ENCODE data around the gene HOXA9.

HOXA9 gene

DNA sequence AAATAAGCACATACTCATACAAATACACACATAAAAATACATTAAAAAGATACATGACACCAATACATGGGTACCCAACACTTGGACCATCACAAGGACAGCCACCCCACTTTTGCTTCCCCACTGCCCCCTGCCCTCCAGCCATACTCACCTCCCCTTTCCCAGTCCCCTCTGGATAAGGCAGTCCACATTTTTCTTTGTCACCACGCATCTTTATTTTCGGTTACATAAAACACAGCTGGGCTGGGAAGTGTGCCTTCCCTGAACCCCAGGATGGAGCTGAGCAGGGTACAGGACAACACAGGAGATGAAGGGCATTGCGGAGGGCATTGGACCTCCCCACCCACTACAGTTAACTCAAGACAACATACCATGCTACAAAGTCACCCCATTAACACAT is 11.8 kb downstream of the HOXA9 start:
- no peak for DNase-seq (ENCODE audit: low spot score)

DNA sequence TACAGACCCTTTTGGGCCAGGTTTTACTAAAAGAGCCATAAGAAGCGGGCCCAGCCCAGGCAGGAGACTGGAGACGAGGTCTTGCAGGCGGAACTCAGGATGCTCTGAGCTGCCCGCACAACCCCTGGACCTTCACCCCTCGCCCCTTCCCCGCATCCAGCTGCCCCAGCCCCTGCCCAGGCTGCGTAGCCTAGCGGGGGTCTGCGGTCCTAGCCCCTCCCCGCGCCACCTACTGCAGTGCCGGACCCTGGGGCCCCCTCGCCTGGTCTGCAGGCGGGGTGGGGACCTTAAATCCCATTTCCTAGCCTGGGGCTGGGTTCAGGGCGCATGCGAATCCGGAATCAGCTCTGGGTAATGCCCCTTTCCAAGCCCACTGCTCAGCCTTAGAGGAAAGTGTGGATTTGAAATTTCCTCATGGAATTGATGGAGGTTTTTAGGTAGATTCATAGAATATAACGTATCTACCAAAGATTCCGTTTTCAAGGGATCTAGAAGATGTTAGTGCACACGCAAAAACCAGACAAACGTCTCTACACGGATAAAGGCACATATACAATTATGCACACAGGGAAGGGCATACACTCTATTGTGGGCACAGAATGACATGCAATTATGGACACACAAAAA is 12.4 kb downstream of the HOXA9 start:
- DNase-seq (ENCODE audit: low spot score), result no peak

DNA sequence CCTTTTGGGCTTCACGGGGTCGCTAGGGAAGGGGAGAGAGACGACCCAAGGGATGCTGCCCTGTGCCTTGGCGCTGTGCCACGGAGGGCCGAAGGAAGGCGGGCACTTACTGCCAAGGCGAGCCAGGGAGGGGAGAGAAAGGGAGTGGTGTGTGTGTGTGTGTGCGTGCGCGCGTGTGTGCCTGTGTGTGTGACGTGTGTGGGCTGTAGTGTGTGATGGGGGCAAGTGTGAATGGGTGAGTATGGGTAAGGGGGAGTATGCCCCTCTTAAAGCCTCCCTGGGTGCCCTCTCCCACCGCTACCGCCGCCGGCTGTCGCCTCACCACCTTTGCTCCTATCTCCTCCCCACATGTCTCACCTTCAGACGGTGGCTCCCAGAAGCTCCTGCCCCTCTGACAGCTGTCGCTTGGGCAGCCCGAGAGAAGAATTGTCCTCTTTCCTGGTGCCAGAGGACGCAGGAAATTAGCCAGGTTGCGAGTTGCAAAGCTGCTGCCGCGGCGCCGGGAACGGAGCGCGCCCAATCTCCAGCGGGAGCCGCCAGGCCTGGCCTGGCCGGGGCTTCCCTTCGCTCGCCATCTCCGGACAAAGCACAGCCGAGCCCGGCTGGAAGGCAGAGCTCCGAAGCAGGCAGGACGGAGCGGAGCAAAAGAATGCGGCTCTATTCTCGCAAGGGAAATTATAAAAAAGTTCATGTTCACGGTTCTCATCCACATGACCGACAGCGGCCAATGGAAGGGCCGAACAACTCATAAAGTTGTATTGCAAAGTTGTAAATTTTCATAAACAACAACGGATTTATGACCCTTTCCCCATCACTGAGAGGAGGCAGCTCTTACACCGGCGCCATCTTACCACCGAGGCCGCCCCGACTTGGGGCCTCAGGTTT is 13.2 kb downstream of the HOXA9 start, which contains the start of gene HOXA3:
Gene HOXA3 (minus strand): TSS at position 653 of the 885 bp plus-strand sequence. CDS start 41,943 bp downstream, outside the sequence.
- DNase-seq (ENCODE audit: low spot score), result no peak

DNA sequence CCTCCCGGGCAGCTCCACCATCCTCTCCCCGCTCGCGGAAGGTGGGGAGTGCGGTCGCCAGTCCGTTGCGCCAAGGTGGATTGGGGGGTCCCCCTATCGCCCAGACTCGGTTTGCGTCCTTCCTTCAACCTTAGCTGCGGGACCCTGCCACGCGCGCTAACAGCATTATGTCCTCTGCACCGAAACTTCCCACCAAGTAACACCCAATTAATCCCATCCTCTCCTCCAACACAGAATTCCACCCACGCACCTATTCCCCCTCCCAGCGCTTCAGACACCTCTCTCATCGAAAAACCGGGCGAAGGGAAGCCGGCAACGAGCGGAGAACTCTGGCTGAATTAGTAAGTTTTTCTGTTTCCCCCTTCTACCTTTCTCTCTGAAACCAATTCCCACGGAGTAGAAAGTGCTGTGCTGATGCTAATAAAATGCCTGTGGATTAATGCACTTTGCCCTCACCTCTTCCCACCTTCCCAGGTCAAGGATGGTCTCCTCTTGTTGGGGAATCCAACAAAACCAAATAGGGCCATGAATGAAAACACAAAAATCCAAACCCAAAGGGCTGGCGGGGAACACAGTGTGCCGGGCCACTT is 13.9 kb downstream of the HOXA9 start:
- no peak for DNase-seq (ENCODE audit: low spot score)

DNA sequence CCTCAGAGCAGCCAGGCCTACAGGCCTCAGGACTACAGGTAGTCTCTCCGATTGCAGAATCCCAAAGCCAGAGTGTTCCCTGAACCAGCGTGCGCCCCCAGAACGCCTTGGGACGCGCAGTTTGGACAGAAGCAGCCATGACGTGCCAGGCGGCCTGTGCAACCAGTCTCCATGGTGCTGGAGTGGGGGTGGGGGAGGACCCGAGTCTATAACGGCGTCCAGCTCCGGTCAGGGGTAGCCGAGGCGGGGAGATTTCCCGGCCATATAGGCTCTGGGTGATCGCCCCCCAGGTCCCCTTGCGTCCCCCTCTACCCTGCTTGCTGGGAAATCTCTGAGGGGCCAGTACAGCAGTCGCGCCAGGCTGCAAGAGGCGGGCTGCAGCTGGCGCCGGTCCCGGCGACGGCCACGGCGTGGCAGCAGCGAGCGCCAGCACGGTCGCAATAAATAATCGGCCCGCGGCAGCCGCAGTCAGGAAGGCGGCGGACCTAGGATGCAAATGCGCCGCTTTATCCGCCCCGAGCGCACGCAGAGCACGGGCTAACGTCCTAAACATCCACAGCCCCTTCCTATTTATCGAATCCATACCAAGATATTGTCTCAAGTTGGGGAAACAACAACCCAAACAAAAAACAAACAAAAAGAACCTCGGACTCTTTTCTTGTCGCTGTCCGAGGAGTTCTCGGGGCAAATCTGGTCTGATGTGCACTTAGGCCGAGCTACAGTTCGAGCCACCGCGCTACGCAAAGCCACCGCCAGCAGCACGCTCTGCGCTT is 14.6 kb downstream of the HOXA9 start:
- DNase-seq (ENCODE audit: low spot score), result peak; percentile 40

DNA sequence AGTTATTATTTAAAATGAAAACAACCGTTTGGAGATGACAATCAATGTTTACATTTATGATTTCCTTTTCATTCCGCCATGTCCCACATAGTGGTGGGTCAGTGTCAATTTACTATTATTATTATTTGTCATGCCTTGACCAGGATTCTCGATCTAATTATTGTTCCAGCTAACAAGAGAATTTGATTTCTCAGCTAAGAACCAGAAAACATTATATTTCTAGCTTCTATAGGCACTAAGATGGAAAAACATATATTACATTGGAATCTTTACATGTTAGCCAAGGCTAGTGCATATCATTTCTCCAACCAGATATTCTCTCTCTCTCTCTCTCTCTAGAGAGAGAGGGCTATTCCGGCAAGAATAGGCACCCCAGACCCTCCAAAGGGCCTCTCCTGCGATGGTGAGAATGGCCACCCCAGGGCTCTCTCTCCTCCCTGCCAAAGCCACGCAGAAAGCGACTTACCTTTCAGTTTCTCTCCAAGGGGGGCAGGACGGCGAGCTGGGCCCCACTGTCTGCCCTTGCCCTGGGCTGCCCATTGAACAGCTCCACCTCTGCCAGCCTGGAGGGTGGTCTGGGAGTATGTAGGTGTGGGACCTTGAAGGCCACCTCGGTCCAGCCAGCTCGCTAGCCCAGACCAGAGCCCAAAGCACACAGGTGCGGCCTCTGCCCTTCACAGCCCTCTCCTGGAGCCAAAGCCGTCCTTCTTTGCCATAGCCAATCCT is 15.3 kb downstream of the HOXA9 start:
- no peak for DNase-seq (ENCODE audit: low spot score)

DNA sequence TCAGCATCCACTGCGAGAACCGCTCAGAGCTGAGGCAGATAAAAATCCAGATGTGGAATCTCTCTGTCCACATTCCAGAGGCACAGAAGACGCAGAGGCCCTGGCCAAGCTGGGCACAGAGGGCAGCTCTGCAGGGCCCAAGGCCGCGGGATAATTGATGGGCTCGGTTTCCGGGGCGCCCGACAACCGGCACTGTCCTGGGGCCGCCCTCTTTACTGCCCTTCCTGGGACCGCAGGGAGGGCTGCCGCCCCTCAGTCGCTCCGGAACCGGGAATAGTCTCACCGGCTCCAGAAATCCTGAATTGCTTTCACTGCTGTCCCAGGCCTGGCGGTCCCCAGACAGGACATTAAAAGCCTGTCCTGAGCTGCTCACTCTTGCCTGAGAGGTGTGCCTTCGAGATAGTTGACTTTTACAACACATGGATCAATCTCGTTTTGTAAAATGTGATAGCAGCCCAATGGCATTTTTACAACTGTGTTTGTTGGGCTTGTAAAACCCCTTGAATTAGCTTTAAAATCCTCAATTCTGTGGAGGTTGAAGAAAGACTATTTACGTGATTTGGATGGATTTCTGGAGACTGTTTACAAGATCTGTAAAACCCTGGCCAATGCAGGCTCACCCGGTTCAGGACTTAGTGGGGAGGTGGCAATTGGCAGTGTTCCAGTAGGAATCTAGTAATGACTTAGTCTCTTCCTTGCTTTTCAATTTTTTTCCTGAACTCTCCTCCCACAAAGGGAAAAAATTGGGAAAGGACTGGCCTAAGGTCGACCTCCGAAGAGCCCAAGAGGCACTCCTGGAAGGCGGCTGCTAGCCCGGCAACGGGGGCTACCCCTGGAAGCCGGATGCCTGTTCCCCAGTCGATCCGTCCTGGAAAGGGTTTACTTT is 16.3 kb downstream of the HOXA9 start:
- DNase-seq (ENCODE audit: low spot score), result no peak

DNA sequence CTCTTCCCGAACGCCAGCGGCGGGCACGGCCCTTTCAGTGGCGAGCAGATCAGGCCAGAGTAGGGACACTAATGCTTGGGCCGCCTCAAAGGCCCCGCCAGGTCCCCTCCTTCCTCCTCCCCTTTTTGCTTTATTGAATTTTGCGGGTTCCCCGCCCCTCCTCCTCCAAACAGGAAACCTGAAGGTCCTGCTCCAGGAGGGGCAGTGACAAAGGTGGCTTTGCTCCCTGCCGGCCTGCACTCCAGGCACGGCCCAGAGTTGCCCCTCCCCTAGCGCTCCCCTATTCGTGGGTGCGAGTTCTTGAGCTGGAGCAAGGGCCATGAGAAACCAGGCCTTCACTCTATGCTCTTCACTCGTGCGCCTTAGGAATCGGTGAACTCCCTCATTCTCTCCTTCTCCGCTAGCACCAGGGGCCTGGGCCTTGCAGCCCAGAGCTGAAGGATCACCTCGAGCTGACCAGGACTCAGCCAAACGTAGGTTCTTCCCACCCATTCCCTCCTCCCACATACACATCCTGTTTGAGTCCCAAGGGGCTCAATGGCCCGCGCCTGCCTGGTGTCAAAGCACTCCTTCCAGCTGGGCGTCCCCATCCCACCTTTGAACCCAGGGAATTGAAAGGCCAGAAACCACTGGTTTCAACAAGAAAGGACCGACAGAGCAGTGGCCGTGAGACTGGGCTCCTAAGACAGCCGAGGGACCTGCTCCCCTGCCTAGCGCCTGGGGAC is 17.1 kb downstream of the HOXA9 start:
- no peak for DNase-seq (ENCODE audit: low spot score)

DNA sequence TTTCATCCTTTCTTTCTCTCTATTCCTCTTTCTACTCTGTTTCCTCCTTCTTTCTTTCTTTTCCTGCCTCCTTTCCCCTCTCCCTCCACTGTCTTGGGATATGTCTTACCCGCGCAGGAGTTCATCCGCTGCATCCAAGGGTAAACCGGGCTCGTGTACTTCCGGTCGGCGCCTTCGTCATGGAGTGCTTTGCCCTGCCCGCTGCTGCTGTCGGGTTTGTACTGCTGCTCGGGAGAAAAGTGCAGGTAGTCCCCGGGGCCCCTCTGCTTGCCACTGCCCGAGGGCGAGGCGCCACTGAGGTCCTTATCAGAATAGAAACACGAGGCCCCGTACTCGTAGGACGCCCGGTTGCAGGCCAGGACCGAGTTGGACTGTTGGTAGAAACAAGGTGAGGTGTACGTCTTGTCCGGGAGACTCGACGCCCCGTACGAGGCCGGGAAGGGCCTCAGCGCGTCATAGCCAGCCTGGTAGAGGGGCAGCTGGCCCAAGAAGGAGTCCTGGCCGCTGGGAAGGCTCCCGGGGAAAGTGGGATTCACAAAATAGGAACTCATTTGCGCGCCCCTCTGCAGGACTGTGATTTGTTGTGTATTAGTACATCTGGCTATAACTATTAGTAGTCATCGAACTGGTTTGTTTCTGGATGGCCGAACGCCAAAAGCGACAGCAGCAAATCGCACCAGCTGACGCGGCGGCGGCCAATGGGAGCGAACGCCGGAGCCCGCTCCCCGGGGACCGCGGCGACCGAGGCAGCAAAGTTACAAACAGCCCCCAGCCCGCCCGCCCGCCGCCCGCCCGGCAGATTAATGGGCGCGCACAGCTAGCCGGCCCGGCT is 17.9 kb downstream of the HOXA9 start, which contains the start of gene HOXA6:
Gene HOXA6 (minus strand): TSS at position 576 of the 832 bp plus-strand sequence. CDS start 25 bp downstream, at position 551.
- DNase-seq (ENCODE audit: low spot score), result no peak

DNA sequence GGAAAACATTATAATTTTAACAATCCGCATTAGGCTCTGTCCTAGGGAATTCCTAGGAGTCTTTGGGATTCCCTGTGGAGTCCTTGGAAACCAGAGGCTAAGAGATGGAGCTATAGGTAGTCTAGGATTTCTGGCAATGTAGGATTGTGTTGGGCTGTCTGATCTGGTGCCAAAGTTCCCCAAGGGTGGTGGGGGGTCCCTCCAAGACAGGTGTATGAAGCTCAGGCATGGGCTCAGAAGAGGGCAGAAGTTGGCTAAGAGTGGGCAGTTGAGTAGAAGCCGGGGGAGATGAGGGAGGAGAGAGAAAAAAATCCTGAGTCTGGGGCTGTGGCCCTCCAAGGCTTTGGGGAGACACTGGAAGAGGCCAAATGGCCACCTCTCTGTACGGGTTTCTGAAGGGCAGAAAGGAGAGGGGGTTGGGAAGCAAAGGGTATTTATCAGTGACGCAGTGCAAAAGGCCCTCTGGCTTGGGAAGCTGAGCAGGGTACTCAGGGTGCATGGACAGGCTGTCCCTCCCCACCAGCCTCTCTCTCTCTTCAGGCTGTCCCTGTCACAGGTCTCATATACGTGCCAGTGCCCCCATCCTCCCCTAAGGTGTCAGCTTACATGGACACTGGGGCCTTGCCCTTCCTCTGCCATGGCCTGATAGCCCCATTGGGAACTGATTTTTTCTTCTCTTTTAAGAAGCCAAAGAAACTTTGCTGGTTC is 18.7 kb downstream of the HOXA9 start:
- no peak for DNase-seq (ENCODE audit: low spot score)

DNA sequence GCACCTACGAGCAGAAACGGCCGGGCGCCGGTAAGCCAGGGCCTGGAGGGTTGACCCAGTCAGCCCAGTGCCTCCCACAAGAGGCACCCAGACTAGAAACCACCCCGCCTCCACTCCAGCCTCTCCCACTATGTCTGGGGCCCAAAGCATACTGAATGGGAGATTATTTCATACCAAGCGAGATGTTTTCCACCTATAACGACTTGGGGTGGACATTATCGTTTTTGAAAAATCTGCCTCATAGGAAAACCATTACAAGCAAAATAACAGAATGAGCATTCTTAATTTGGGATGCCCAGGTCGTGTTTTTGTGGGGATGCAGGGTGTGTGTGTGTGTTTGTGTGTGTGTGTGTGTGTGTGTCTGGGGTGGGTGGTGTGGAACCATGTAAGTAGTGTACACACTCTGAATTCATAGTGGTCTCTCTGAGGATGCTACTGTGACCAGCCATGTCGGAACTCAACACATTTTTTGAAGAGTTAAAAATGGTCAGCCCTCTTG is 19.4 kb downstream of the HOXA9 start:
- DNase-seq (ENCODE audit: low spot score), result no peak

DNA sequence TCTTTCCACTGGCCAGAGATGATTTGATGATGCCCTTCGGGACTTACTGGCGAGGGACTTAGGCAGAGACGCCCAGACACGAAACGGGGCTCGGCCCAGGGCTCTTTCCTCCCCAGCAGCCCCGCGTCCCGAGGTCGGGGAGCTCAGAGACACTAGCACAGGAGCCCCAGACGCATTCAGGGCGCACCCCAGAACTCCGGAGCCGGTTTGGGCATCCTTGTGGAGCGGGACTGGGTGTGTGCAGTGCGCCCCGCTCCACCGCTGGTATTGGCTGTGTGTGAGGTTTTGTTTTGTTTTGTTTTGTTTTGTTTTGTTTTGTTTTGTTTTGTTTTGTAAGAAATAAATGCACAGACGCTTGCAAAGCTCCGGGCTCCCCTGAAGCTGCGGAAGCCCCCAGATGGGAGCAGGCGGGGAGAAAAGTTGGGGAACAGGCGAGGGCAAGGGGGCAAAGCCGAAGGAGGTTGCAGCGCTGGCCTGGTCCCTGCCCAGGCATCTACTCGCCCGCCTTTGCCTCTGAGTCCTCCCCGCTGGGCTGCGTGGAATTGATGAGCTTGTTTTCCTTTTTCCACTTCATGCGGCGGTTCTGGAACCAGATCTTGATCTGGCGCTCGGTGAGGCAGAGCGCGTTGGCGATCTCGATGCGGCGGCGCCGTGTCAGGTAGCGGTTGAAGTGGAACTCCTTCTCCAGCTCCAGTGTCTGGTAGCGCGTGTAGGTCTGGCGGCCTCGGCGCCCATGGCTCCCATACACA is 20.0 kb downstream of the HOXA9 start:
- no peak for DNase-seq (ENCODE audit: low spot score)

DNA sequence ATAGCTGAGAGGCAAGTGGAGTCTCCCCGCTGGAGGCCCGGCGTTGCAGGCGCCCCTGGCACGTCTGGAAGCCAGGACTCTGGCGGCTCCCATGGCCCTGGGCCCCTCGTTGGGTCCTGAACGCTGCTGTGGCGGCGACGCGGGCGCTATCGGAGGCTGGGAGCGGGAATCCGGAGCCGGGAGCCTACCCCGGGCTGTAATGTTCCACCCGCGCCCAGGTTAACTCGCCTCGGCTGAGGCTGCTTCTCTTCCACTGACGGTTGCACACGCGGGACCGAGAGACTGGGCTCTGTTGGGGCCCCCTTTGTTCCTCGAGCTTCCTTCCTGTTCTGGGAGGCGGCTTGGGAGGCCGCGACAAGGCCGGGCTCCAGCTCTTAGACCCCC is 20.6 kb downstream of the HOXA9 start:
- DNase-seq (ENCODE audit: low spot score), result no peak

DNA sequence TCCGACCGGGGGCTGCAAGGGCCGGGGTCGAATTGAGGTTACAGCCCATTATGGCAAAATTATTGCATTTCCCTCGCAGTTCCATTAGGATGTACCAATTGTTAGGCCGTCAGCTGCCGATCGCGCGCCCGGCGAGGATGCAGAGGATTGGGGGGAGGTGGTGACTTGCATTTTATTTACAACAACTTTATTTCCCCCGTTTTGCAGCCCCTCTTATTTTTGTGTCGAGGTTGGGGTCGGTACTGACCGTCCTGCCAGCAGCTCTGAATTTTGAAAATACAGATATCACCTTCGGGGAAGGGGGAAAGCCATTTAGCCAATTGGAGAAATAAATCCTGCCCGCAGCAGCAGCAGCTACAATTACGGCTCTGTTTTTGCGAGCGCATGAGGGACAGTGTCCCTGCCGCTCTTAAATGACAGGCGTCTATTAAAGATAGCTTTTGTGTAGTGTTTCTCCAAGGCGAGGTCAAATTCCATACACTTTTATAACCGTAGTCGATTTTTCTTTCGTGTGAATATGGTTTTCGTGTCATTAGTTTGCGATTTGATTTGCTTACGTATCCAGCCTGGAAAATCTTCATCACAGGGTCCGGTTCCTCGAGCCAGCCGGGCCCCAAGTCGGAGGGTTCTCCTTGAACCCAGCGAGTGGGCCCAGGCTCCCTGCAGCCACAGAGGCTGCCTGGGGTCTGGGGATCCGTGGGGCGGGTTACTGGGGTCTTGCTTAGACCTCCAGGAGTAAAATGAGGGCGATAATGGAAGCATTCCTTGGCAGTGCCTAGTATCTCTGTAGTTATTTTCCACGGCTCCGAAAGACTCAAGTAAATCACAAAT is 21.2 kb downstream of the HOXA9 start:
- DNase-seq (ENCODE audit: low spot score), result no peak

DNA sequence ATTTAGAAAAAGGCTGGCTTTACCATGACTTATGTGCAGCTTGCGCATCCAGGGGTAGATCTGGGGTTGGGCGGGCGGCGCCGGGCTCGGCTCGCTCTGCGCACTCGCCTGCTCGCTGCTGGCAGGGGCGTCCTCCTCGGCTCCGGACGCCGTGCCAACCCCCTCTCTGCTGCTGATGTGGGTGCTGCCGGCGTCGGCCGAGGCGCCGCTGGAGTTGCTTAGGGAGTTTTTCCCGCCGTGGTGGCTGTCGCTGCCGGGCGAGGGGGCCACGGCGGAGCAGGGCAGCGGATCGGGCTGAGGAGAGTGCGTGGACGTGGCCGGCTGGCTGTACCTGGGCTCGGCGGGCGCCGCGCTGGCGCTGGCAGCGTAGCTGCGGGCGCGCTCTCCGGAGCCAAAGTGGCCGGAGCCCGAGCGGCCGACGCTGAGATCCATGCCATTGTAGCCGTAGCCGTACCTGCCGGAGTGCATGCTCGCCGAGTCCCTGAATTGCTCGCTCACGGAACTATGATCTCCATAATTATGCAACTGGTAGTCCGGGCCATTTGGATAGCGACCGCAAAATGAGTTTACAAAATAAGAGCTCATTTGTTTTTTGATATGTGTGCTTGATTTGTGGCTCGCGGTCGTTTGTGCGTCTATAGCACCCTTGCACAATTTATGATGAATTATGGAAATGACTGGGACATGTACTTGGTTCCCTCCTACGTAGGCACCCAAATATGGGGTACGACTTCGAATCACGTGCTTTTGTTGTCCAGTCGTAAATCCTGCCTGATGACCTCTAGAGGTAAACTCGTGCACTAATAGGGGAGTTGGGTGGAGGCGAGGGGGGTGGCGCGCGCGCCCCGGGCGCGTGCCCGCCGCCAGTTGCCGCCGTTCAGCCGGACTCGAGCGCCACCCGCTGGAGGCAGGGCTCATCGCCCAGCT is 22.1 kb downstream of the HOXA9 start, which contains the start of gene HOXA5:
Gene HOXA5 (minus strand): TSS at position 659 of the 927 bp plus-strand sequence. CDS start 74 bp downstream, at position 585.
- DNase-seq (ENCODE audit: low spot score), result no peak

All from hematopoietic multipotent progenitor cell treated with erythropoietin and hydrocortisone succinate and interleukin-3 and kit ligand, for 15 days (in vitro differentiated cells).